NCI-H526 (cell line): ENCODE measurements around the gene GABBR1.

Experiments
- DNase-seq, 2 experiments: peaks; one replicate each; lab custom pipeline; 2025; lab: John Stamatoyannopoulos, UW

Gene GABBR1

DNA sequence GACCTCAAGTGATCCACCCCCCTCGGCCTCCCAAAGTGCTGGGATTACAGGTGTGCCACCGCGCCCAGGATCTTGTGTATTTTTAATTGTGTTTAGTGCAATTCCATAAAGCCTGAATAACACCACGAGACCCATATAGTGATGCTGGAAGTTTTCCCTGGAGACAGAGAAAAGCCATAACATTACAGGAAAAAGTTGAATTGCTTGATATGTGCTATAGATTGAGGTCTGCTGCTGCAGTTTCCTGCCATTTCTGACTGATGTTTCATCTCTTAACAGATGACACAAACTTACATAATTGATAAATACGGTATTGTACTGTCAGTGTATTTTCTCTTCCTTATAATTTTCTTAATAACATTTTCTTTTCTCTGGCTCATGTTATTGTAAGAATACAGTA, 66.1 kb downstream of the GABBR1 start:
- DNase-seq, result no peak

- DNase-seq, result no peak
Observed at GRCh38 chr6:29564875-29565274, 68.1 kb downstream of the GABBR1 start.

DNA sequence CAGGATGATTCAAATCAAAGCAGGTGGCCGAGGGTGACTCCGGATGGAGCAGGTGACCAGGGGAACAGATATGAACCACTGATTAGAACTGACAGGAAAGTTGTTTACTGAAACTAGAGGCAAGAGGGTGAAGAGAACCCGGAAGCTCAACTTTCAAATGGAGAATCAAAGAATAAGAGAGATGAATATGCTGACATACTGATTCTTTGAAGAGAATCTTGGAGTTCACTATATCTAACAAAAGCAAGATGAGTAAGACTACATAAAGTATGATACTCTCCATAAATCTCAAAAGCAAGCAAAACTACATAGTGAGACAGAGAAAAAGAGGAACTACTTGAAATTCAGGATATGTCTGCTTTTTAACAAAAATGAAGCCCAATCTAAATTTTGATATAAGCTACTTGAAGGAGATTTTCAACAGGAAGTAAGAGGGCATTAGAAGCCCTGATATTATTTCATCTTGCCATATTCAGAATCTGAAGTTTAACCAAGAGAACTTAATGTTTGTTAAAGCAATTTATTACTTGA, 69.5 kb downstream of the GABBR1 start:
- no peak for DNase-seq

DNA sequence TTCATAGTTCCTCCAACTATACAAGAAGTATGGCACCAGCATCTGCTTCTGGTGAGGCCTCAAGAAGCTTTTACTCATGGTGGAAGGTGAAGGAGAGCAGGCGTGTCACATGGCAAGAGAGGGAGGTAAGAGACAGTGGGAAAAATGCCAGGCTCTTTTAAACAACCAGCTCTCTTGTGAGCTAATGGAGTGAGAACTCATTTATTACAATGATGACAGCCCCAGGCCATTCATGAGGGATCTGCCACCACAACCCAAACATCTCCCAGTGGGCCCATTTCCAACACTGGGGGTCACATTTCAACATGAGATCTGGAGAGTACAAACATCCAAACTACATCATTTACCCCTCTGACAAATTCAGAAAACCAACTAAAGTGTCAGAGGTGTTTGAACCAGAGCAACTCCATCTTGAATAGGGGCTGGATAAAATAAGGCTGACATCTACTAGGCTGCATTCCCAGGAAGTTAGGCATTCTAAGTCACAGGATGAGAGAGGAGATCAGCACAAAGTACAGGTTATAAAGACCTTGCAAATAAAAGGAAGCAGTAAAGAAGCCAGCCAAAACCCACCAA, 71.3 kb downstream of the GABBR1 start:
- no peak for DNase-seq

- no peak for DNase-seq
Observed at GRCh38 chr6:29561091-29561490, 71.9 kb downstream of the GABBR1 start.

- DNase-seq, result no peak
Observed at GRCh38 chr6:29559524-29560287, 73.3 kb downstream of the GABBR1 start, which contains the start of gene UBD. Gene UBD (minus strand): TSS chr6:29559732. CDS start chr6:29559701, 31 bp downstream.

GRCh38 chr6:29558439-29559079, 74.4 kb downstream of the GABBR1 start:
- no peak for DNase-seq

DNA sequence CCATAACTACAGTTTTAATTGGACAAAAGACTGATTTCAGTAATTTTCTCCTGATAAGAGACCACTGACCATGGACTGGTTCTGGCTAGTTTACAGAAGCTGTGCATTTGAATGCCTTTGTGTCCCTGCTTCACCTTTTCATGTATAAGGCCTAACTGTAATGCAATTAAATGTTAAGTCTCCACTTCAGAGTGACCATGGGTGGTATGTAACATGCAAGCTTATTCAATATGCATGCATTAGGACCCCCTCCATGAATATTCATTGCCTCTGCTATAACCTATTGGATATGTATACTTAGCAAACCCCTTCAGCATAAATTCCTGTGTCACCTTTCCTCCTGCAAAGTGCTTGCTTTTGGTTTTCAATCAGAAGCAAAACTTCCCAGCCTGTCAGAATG, 75.7 kb downstream of the GABBR1 start:
- DNase-seq, result no peak

DNA sequence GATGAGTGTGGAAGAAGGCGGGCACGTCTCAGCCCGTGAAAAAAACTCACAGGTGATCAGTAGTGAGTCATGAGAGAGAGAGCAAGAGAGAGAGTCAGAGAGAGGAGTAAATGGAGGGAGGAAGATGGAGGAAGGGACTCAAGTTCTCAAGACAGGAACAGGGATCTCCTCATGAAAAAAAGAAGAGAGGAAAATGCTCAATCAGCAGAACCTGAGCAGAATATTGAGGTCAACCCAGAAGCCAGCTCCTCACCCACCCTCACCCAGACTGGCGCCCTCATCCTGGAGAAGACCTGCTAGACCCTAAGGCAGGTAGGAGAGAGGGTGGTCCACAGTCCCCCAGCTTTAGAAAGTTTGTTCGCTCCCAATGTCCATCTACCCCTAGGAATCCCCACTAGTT, 78.2 kb downstream of the GABBR1 start:
- DNase-seq, result no peak

DNA sequence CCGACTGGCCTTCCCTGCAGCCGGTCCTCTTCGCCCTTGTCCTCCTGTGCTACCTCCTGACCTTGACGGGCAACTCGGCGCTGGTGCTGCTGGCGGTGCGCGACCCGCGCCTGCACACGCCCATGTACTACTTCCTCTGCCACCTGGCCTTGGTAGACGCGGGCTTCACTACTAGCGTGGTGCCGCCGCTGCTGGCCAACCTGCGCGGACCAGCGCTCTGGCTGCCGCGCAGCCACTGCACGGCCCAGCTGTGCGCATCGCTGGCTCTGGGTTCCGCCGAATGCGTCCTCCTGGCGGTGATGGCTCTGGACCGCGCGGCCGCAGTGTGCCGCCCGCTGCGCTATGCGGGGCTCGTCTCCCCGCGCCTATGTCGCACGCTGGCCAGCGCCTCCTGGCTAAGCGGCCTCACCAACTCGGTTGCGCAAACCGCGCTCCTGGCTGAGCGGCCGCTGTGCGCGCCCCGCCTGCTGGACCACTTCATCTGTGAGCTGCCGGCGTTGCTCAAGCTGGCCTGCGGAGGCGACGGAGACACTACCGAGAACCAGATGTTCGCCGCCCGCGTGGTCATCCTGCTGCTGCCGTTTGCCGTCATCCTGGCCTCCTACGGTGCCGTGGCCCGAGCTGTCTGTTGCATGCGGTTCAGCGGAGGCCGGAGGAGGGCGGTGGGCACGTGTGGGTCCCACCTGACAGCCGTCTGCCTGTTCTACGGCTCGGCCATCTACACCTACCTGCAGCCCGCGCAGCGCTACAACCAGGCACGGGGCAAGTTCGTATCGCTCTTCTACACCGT, 79.5 kb downstream of the GABBR1 start:
- DNase-seq, result no peak

GRCh38 chr6:29552512-29553051, 80.4 kb downstream of the GABBR1 start:
- DNase-seq, result peak in 1 of 2 experiments; percentile 31

- DNase-seq, result no peak
Observed at GRCh38 chr6:29547573-29547972, 85.4 kb downstream of the GABBR1 start.

DNA sequence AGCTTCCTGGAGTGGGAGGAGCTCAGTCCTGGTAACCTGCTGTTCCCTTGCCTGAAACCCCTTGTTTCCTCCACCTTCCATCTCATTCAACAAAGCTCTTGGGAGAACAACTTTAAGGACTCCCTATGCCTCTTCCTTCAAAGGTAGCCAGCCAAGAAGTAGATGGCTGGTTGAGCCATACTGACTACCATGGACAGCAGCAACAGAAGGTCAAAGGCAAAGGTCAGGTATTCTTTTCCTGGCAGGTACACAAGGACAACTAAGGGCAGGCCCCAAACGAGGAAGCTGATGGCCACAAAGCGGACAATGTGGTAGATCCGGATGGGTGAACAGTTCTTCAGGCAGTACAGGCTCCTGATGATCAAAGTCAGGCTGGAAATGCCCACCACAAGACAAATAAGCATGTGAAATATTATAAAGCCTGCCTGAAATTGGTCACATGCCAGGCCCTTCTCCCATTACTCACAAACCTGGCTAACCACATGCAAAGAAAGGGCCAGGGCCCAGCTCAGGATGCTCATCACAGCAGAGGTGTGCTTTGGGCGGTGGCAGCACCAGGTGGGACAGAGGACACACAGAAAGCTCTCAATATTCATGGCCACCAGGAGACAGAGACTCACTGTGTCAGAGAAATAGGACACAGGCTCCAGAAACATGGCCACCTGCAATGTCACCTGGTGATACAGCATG, 95.1 kb downstream of the GABBR1 start:
- no peak for DNase-seq

- no peak for DNase-seq
Observed at GRCh38 chr6:29532320-29532951, 100.5 kb downstream of the GABBR1 start.

- no peak for DNase-seq
Observed at GRCh38 chr6:29531668-29532067, 101.3 kb downstream of the GABBR1 start.

DNA sequence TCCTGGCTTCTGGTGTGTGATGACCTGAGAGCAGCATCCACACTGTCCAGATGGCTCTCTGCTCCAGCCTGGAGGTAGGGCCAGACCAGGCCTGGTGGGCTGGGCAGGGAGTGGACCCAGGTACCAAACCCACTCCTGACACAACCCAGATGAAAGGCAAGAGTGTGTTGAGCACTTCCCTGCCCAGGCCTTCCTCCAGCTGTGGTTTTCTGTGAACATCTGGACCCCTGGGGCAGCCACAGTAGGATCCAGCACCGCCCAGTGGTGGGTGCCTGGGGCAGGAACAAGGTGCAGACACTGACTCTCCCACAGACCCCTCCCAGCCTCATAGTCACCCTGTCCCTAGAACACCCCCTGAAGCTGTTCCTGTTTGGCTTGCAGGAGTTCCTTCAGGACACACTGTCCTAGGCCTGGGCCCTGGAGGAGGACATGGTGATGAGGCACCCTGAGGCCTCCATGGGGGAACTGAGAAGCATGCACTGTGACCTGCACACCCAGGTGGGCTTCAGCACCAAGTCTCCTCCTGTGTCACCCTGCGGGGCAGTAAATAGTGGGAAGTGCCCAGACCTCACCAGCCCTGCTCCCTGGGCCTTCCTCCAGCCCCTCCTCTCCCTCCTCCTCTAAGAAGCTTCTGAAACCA, 102.2 kb downstream of the GABBR1 start:
- no peak for DNase-seq

DNA sequence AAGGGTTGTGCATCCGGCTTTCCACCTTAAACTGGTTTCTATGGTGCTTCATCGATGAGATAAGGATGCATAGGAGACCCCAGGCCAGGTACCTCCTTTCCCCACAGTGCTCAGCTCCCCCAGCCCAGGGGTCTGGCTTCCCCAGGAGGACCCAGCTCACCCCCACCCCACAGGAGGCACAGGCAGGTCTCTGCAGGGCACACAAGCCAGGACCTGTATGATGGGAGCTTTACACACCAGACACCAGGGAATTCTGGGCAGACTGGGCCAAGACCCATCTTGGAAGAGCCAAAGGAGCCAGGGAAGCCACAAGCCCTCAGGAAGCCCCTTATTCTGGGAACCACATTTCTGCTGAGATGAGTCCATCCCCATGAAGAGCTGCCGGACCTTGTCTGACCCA, 103.0 kb downstream of the GABBR1 start:
- no peak for DNase-seq

GRCh38 chr6:29528988-29529560, 103.9 kb downstream of the GABBR1 start:
- no peak for DNase-seq

DNA sequence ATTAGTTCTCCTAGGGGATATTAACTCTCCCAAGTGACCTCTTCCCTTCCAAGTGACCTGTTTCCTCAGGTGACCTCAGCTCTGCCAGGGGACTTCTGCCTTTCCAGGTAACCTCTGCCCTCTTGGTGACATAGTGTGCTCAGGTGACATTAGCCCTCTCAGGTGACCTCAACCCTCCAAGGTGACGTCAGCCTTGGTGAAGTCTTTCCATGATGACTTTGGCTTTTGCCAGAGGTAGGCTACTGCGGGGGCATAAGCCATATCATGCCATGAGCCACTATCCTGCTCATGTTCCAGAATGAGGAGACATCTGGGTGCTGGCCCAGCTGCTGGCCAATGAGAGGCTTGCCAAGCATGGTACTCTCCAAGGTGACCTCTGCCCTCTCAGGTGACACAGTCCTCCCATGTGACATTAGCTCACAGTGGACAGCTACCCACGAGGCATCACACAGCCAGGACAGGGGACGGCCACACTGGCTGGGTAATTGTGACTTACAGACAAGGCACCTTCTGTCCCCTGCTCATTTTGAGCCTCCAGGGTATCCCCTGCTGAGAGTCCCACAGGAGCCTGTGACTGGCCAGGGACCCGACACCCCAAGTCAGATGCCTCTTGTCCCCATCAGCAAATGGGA, 104.6 kb downstream of the GABBR1 start:
- DNase-seq, result no peak
